ENCODE results near the gene SMC3. TPM values are rescaled to one million over a fixed set of nuclear protein-coding genes. Genes with fewer than 3 reads are reported as not detected.

The SMC3 gene
- 15.2 and 30.0 TPM in 2 replicates for total RNA-seq (2012; rRNA removed)
- 11.7 and 15.0 TPM in 2 replicates for polyA plus RNA-seq (2012; rRNA removed)
- 1.3 and 2.1 TPM in 2 replicates for polyA plus RNA-seq (2012; cell fraction: cytosol; rRNA removed)
- 0.76 and 5.6 TPM in 2 replicates for polyA plus RNA-seq (2012; cell fraction: nucleus; rRNA removed; ENCODE audit: low replicate concordance)
- Bru-seq, nascent RNA: percentile 80 among the genes with signal in this experiment
- percentile 82 among the genes with signal in this experiment for BruChase-seq, experiment 1, labeled RNA remaining after a 6-hour chase
- percentile 85 among the genes with signal in this experiment for BruChase-seq, experiment 2, labeled RNA remaining after a 2-hour chase
- long read RNA-seq, full-length matches to known transcripts: 5 of 35 reads
- long read RNA-seq, partial matches to known transcripts: 29 of 35 reads
- long read RNA-seq, other reads (novel, unspliced or antisense): 1 of 35 reads

DNA sequence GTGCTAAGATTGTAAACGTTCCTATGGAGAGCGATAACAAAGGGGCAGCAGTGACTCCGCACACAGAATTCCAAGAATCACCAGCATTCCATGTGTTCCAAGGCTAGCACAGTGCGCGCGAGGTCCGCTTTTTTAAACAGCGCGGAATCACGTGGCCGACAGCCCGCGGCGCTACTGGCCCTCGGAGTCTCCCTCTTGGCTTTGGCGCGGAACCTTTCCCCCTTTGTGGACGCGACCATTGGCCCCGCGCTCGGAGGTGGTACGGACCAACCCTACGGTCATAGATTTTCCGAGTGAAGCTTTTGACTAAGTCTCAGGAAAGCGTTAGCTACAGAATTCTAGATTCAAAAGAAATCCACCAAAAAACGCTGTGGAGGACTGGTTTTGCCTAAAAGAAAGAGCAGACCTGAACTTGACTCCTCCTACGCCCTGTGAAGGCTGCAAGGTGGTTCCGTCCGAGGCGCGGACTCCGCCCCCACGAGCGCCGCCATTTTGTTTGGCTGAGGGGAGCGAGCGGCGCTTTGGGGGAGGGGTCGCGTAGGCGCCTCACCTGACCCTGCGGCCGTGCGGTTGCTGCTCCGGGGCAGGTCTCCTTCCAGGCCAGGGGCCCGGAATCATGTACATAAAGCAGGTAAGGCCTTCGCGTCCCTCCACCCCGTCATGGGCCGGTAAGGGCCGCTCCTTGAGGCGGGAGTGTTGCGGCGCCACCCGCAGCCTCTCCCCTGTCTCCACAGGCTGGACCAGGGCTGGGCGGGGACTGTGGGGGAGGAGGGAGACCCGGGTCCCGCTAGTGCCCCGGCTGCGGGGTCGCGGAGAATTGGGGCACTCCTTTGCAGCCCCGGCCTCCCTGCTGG, at the start of gene SMC3:
SMC3 (plus strand) TSS at position 495 of the 854 bp plus-strand sequence; CDS start at position 617, 122 bp downstream.
- Histone ChIP-seq H3K23ac (ENCODE audit: low read depth, low read length) (peak within 1 kb of the TSS; percentile 99), H3K4ac (ENCODE audit: low read depth, low read length) (peak within 1 kb of the TSS; percentile 94), H3K56ac (ENCODE audit: extremely low read depth, insufficient read depth, low read length) (peak within 1 kb of the TSS; percentile 100), H2BK120ac (ENCODE audit: low read depth, low read length) (peak within 1 kb of the TSS; percentile 100), H4K5ac (ENCODE audit: low read depth, low read length) (peak within 1 kb of the TSS; percentile 43), H3K14ac (replicated peaks; ENCODE audit: low read depth, low read length) (peak within 1 kb of the TSS; percentile 99), H2AFZ (replicated peaks; ENCODE audit: low read length, poor library complexity) (peak within 1 kb of the TSS; percentile 96), H2BK20ac (ENCODE audit: low read depth, low read length) (peak within 1 kb of the TSS; percentile 100), H3K27ac (ENCODE audit: insufficient read depth, low read length) (peak within 1 kb of the TSS; percentile 87), H3K79me1 (ENCODE audit: low read depth in 1 of 2, low read length in 2 of 2) (peaks cover 3 to 22% of the 10 kb centered on the region in 2 experiments), H2BK15ac (ENCODE audit: low read depth, low read length) (peak within 1 kb of the TSS; percentile 97; the same call in 2 of the 3 replicates), H3K4me1 (ENCODE audit: control insufficient read depth, insufficient read depth, low read length) (peaks cover 5% of the 10 kb centered on the region), H3K9me3 (ENCODE audit: control insufficient read depth, insufficient read depth, low read length) (no peaks in the 10 kb centered on the region), H4K8ac (ENCODE audit: low read depth in 2 of 2, low read length in 2 of 2) (peak within 1 kb of the TSS; percentile 71 to 92), H2BK5ac (ENCODE audit: low read depth, low read length, poor library complexity, severe bottlenecking) (peak within 1 kb of the TSS; percentile 89), H3K27me3 (ENCODE audit: control insufficient read depth, insufficient read depth, low read length) (no peaks in the 10 kb centered on the region), H3K9ac (ENCODE audit: low read depth, low read length) (peak within 1 kb of the TSS; percentile 74), H4K91ac (ENCODE audit: insufficient read depth, low read depth, low read length) (peak within 1 kb of the TSS; percentile 95), H3K36me3 (ENCODE audit: control insufficient read depth, insufficient read depth, low read length) (peaks cover 2% of the 10 kb centered on the region), H2AK9ac (replicated peaks; ENCODE audit: low read depth, low read length, poor library complexity) (peak within 1 kb of the TSS; percentile 87), H3K18ac (ENCODE audit: low read depth, low read length) (peak within 1 kb of the TSS; percentile 83), H4K20me1 (ENCODE audit: insufficient read depth, low read length) (peaks cover 11% of the 10 kb centered on the region), H3K4me2 (ENCODE audit: low read depth, low read length) (peak within 1 kb of the TSS; percentile 98), H3K9me1 (ENCODE audit: insufficient read depth, low read length) (peaks cover 5% of the 10 kb centered on the region; the same call in 1 of the 2 replicates), H2AK5ac (ENCODE audit: low read depth, low read length) (peak within 1 kb of the TSS; percentile 17), H3K4me3 (ENCODE audit: insufficient read depth, low read depth, low read length) (peak within 1 kb of the TSS; percentile 77)
- peak; percentile 91 for ATAC-seq (ENCODE audit: low read depth)
- no TSS peak for BruUV-seq (replicated peaks)
- POLR2A ChIA-PET (ENCODE audit: unreplicated experiment): no interaction called here
- 0% methylated on average over 25 of the region's 64 CpGs; no CpG with 5 or more reads in 1 of the 2 experiments for WGBS, 2 experiments (ENCODE audit: extremely low coverage in 2 of 2, insufficient read length in 1 of 2)
- intact Hi-C loops (cut with micrococcal nuclease) (loop anchor here (5.0 kb wide), 1 partner anchor 215 kb away; no protein-coding TSS in a partner anchor), dilution Hi-C loops (cut with HindIII; ENCODE audit: low sequenced_read_pairs, unreplicated experiment) (no loop called here), in situ Hi-C loops (cut with MboI; ENCODE audit: low sequenced_read_pairs) (loop anchor here (25.0 kb wide), 1 partner anchor 655 kb away; the partner anchor contains the start of gene XPNPEP1)
- DNase-seq: peak; percentile 96
- CTCF ChIA-PET: interaction anchor here (0.5 to 1.0 kb wide), 2 partner anchors 171 to 317 kb away, joined by 3 read pairs; no protein-coding TSS in a partner anchor
- TF ChIP-seq RFX5 (IDR thresholded peaks at IDR 0.05; ENCODE audit: low read depth, low read length) (no peak), NFE2L2 (IDR thresholded peaks at IDR 0.05; ENCODE audit: low read depth, low read length) (peak; percentile 80), CEBPB (IDR thresholded peaks at IDR 0.05; ENCODE audit: low read depth, low read length) (no peak), POLR2A (IDR thresholded peaks at IDR 0.05; ENCODE audit: low read depth, low read length) (no peak; the same call in 1 of the 2 replicates), SMC3 (IDR thresholded peaks at IDR 0.05; ENCODE audit: low read depth, low read length) (no peak), MAZ (IDR thresholded peaks at IDR 0.05; ENCODE audit: borderline replicate concordance, low read depth, low read length) (peak; percentile 59; the same call in 1 of the 2 replicates), BHLHE40 (IDR thresholded peaks at IDR 0.05; ENCODE audit: low read depth, low read length) (peak; percentile 97), CHD1 (IDR thresholded peaks at IDR 0.05; ENCODE audit: low read depth, low read length) (peak; percentile 96; the same call in 1 of the 2 replicates), MXI1 (IDR thresholded peaks at IDR 0.05; ENCODE audit: borderline replicate concordance, low read depth, low read length) (peak; percentile 93), MAFK (IDR thresholded peaks at IDR 0.05; ENCODE audit: low read depth, low read length) (no peak), RAD21 (IDR thresholded peaks at IDR 0.05; ENCODE audit: low read length) (no peak)
- TF ChIP-seq, protein P1, sequence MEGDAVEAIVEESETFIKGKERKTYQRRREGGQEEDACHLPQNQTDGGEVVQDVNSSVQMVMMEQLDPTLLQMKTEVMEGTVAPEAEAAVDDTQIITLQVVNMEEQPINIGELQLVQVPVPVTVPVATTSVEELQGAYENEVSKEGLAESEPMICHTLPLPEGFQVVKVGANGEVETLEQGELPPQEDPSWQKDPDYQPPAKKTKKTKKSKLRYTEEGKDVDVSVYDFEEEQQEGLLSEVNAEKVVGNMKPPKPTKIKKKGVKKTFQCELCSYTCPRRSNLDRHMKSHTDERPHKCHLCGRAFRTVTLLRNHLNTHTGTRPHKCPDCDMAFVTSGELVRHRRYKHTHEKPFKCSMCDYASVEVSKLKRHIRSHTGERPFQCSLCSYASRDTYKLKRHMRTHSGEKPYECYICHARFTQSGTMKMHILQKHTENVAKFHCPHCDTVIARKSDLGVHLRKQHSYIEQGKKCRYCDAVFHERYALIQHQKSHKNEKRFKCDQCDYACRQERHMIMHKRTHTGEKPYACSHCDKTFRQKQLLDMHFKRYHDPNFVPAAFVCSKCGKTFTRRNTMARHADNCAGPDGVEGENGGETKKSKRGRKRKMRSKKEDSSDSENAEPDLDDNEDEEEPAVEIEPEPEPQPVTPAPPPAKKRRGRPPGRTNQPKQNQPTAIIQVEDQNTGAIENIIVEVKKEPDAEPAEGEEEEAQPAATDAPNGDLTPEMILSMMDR (conservative IDR thresholded peaks at IDR 0.05; ENCODE audit: low read depth, low read length): no peak
- TF ChIP-seq, protein P2, sequence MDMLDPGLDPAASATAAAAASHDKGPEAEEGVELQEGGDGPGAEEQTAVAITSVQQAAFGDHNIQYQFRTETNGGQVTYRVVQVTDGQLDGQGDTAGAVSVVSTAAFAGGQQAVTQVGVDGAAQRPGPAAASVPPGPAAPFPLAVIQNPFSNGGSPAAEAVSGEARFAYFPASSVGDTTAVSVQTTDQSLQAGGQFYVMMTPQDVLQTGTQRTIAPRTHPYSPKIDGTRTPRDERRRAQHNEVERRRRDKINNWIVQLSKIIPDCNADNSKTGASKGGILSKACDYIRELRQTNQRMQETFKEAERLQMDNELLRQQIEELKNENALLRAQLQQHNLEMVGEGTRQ (IDR thresholded peaks at IDR 0.05; ENCODE audit: low read depth, low read length): peak; percentile 97
